NCI-H1930 (cell line): Measurements from ENCODE around the gene TMEM92.

Source experiments
- DNase-seq, 2 experiments: peaks; one replicate each; lab custom pipeline; 2025; lab: John Stamatoyannopoulos, UW

The TMEM92 gene

DNA sequence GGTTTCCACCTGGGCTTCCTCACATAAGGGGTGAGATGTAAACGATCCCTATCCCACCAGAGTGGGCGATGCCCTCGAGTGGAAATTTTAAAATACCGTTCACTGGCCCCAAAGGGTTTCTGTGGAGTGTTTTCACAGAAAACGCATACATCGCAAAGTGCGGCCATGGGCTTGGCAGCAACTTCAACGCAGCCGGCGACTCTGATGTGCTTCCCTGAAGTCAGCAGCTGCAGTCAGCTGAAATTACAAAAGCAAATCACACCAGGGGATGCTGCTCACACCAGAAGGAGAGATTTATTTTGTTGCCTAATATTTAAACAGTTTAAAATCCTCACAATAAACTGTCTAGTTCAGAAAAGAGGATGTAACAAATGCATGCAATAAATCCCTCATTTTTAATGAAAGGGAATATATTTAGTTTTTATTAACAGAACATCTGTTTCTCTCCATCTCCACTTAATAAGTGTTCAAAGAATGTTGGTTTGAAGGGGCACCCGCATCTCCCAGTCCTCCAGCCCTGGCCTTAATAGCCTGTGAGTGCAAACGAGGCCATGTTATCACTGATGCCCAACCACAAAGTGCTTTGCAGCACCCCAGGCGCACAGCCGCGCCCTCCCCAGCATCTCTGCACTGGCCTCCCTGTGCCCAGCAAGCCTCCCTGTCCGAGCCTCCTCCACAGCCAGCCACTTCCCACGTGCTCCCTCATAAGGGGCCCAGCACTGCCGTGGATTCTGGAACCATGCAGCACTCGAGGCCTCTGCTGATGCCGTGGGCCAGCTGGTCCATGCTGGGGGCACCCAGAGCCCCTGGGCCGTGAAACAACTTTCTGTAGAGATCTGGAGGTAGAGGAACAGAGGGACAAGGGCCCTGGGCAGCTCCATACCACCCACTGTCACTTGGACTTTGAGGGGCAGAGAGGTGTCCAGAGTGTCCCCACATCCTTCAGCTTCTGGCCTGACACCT lies 54.4 kb downstream of the TMEM92 start:
- DNase-seq: no peak

DNA sequence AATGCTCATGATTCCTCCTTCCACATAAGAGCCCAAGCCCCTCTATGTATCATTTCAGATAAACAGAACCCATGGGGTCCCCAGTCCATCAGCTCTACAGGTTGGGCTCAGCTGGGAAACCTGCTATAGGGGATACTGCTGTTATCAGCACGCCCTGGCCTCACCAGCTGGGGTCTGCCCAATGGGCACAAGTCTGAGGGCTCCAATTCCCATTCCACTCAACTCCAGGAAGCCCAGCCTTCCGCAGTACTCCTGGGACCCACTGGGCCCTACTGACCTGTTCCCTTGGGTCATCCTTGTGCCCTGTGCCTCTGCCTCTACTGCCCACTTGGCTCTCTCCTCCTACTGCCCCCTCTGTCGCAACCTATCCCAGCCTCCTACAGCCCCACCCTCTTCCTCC lies 55.5 kb downstream of the TMEM92 start:
- DNase-seq: no peak

DNA sequence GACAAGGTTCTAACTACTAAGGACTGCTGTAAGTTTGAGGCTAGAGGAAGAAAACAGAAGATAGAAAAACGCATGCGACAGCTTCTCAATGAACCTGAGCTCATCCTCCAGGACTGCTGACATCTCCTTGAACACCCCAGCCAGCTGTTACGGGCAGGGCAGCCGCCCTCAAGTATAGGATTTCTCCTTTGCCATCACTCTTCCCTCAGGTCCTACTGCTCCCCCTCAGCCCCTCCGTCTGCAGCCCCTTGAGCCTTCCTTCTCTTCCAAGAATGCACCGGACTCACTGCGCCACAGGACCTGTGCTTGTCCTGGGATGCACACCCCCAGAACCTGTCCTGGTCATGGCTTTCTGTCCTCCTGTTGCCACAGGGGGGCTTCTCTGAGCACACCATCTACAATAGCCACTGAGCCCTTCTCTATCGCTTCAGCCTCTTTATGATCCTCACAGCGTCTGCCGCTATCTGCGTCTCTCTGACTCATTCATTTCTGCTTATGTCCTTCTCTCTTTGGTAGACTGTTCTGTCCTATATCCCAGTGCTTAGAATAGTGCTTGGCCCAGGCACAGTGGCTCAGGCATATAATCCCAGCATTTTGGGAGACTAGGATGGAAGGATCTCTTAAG lies 56.0 kb downstream of the TMEM92 start:
- DNase-seq: no peak
